NCI-H146 treated with DMSO at 0.1 percent for 48 hours (cell line): ENCODE measurements around the gene NACA2.
"Not testable (repeated sequence)": the region's sequence is repeated elsewhere in the genome, so short reads cannot be mapped to it uniquely, and the experiment has no call there.

Source experiments
- DNase-seq: peaks from one replicate; lab custom pipeline; 2025; ENCODE audit not compliant: unreplicated experiment; lab: John Stamatoyannopoulos, UW

The NACA2 gene

GRCh38 chr17:61600621-61601020, 9.6 kb upstream of the NACA2 start:
- no peak for DNase-seq

GRCh38 chr17:61599608-61600007, 8.6 kb upstream of the NACA2 start:
- no peak for DNase-seq

GRCh38 chr17:61598014-61598413, 7.0 kb upstream of the NACA2 start:
- DNase-seq = no peak

GRCh38 chr17:61597607-61598006, 6.6 kb upstream of the NACA2 start:
- no peak for DNase-seq

- no peak for DNase-seq
Observed at GRCh38 chr17:61595418-61596186, 4.6 kb upstream of the NACA2 start.

GRCh38 chr17:61594294-61594825, 3.3 kb upstream of the NACA2 start:
- no peak for DNase-seq

GRCh38 chr17:61593426-61593825, 2.4 kb upstream of the NACA2 start:
- DNase-seq = no peak

GRCh38 chr17:61591930-61592329, 911 bp upstream of the NACA2 start:
- no peak for DNase-seq

- DNase-seq = no peak
Observed at GRCh38 chr17:61589990-61590389, 1.0 kb downstream of the NACA2 start.

- DNase-seq = no peak
Observed at GRCh38 chr17:61587807-61588660, 3.0 kb downstream of the NACA2 start.

- DNase-seq = no peak
Observed at GRCh38 chr17:61587242-61587641, 3.8 kb downstream of the NACA2 start.

- DNase-seq = not testable (repeated sequence)
Observed at GRCh38 chr17:61586622-61587021, 4.4 kb downstream of the NACA2 start.

GRCh38 chr17:61586031-61586566, 4.9 kb downstream of the NACA2 start:
- DNase-seq = no peak

GRCh38 chr17:61584866-61585265, 6.2 kb downstream of the NACA2 start:
- no peak for DNase-seq

- DNase-seq = no peak
Observed at GRCh38 chr17:61584266-61584665, 6.8 kb downstream of the NACA2 start.

GRCh38 chr17:61583660-61584264, 7.3 kb downstream of the NACA2 start:
- DNase-seq = no peak

GRCh38 chr17:61583242-61583641, 7.8 kb downstream of the NACA2 start:
- DNase-seq = no peak

- DNase-seq = no peak
Observed at GRCh38 chr17:61582593-61582992, 8.4 kb downstream of the NACA2 start.

GRCh38 chr17:61581611-61582349, 9.2 kb downstream of the NACA2 start:
- DNase-seq = peak; percentile 45

- no peak for DNase-seq
Observed at GRCh38 chr17:61580502-61580901, 10.5 kb downstream of the NACA2 start.

- DNase-seq = no peak
Observed at GRCh38 chr17:61579961-61580360, 11.1 kb downstream of the NACA2 start.
